Gastrocnemius medialis (tissue), 4 donors: ENCODE data around the gene BCL2L1.

Experiments used
- CTCF ChIP-seq, 5 experiments: fragments of 450-650 bp in 3 of 5; fragments of 200-600 bp in 2 of 5; sonication (generic) in 2 of 5; IDR thresholded peaks in 4 of 5; conservative IDR thresholded peaks in 1 of 5; 1 replicate in 4 of 5; 2 replicates in 1 of 5; pipeline ENCODE4 v1.5.1; 2016 to 2019; ENCODE audit warnings: antibody characterized with exemption in 5 of 5, mild to moderate bottlenecking in 3 of 5, moderate library complexity in 3 of 5
- POLR2A ChIP-seq, 2 donors: fragments of 450-650 bp; IDR thresholded peaks; one replicate each; pipeline ENCODE4 v1.6.1; 2017; ENCODE audit warnings: antibody characterized with exemption in 2 of 2, mild to moderate bottlenecking in 2 of 2, moderate library complexity in 2 of 2

DNA sequence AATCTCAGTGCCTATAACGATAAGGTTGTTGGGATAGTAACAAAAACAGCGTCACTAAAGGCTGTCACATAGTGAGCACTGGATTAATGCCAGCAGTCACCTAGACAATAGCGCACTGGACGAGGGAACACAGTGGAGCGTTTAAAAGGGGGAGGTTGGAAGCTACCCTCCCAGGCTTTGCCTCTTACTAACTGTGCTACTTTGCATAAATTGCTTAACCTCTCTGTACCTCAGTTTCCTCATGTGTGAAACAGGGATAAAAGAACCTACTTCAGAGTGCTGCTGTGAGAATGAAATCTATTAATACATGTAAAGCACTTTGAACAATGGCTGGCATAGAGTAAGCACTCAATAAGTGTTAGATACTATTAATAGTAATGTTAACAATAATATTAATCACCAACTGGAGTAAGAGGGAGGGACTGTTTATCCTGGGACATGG lies 10.5 kb downstream of the BCL2L1 start:
- TF ChIP-seq CTCF (IDR thresholded peaks at IDR 0.05 in 4 of 5, conservative IDR thresholded peaks at IDR 0.05 in 1 of 5) = no peak
- peak in 1 of 2 donors; percentile 33 for TF ChIP-seq POLR2A (IDR thresholded peaks at IDR 0.05)
